WTC11 (cell line): Measurements from ENCODE around the gene SH3BP5L.

Source experiments
- ELF4 ChIP-seq: sonication (generic); formaldehyde crosslinking; IDR thresholded peaks from 2 replicates; pipeline ENCODE4 v1.8.1; 2022; ENCODE audit warnings: low read depth, mild to moderate bottlenecking, moderate library complexity, missing genetic modification reagents
- MYBL2 ChIP-seq: sonication (generic); formaldehyde crosslinking; IDR thresholded peaks from 2 replicates; pipeline ENCODE4 v1.8.1; 2023; ENCODE audit warnings: mild to moderate bottlenecking, moderate library complexity, missing genetic modification reagents
- NR2C2 ChIP-seq: sonication (generic); formaldehyde crosslinking; IDR thresholded peaks from 2 replicates; pipeline ENCODE4 v1.8.0; 2022; ENCODE audit warnings: mild to moderate bottlenecking, missing genetic modification reagents
- ZNF232 ChIP-seq: sonication (generic); formaldehyde crosslinking; IDR thresholded peaks from 2 replicates; pipeline ENCODE4 v1.8.0; 2022; ENCODE audit warnings: mild to moderate bottlenecking, missing genetic modification reagents
- ZNF671 ChIP-seq: fragments of 250-450 bp; sonication (Bioruptor Pico); IDR thresholded peaks from 2 replicates; pipeline ENCODE4 v1.8.0; 2021; ENCODE audit warnings: mild to moderate bottlenecking
- TF ChIP-seq, protein P1 (sequence below): fragments of 200-600 bp; IDR thresholded peaks from 2 replicates; pipeline ENCODE4 v1.8.0; 2022; ENCODE audit warnings: antibody characterized with exemption
- TF ChIP-seq, protein P2 (sequence below): sonication (generic); formaldehyde crosslinking; IDR thresholded peaks from 2 replicates; pipeline ENCODE4 v1.8.1; 2022; ENCODE audit warnings: low read depth, missing genetic modification reagents, borderline replicate concordance
- TF ChIP-seq, protein P3 (sequence below): sonication (generic); formaldehyde crosslinking; IDR thresholded peaks from 2 replicates; pipeline ENCODE4 v1.8.1; 2022; ENCODE audit warnings: mild to moderate bottlenecking, moderate library complexity, missing genetic modification reagents
- TF ChIP-seq, protein P4 (sequence below): sonication (generic); formaldehyde crosslinking; IDR thresholded peaks from 2 replicates; pipeline ENCODE4 v1.8.0; 2022; ENCODE audit warnings: mild to moderate bottlenecking, missing genetic modification reagents

DNA sequence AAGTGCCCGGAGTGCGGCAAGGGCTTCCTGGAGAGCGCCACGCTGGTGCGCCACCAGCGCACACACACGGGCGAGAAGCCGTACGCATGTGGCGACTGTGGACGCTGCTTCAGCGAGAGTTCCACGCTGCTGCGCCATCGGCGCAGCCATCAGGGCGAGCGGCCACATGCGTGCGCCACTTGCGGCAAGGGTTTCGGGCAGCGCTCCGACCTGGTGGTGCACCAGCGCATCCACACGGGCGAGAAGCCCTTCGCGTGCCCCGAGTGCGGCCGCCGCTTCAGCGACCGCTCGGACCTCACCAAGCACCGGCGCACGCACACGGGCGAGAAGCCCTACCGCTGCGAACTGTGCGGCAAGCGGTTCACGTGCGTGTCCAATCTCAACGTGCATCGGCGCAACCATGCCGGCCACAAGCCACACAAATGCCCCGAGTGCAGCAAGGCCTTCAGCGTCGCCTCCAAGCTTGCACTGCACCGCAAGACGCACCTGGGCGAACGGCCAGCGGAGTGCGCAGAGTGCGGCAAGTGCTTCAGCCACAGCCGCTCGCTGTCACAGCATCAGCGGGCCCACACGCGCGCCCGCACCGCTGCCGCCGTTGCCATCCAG lies 22.3 kb upstream of the SH3BP5L start:
- TF ChIP-seq ZNF671 (CRISPR knock-in tag): no peak
- TF ChIP-seq, protein P1, sequence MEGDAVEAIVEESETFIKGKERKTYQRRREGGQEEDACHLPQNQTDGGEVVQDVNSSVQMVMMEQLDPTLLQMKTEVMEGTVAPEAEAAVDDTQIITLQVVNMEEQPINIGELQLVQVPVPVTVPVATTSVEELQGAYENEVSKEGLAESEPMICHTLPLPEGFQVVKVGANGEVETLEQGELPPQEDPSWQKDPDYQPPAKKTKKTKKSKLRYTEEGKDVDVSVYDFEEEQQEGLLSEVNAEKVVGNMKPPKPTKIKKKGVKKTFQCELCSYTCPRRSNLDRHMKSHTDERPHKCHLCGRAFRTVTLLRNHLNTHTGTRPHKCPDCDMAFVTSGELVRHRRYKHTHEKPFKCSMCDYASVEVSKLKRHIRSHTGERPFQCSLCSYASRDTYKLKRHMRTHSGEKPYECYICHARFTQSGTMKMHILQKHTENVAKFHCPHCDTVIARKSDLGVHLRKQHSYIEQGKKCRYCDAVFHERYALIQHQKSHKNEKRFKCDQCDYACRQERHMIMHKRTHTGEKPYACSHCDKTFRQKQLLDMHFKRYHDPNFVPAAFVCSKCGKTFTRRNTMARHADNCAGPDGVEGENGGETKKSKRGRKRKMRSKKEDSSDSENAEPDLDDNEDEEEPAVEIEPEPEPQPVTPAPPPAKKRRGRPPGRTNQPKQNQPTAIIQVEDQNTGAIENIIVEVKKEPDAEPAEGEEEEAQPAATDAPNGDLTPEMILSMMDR: no peak
- TF ChIP-seq NR2C2: no peak
- TF ChIP-seq, protein P2, sequence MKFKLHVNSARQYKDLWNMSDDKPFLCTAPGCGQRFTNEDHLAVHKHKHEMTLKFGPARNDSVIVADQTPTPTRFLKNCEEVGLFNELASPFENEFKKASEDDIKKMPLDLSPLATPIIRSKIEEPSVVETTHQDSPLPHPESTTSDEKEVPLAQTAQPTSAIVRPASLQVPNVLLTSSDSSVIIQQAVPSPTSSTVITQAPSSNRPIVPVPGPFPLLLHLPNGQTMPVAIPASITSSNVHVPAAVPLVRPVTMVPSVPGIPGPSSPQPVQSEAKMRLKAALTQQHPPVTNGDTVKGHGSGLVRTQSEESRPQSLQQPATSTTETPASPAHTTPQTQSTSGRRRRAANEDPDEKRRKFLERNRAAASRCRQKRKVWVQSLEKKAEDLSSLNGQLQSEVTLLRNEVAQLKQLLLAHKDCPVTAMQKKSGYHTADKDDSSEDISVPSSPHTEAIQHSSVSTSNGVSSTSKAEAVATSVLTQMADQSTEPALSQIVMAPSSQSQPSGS (CRISPR knock-in tag): no peak
- TF ChIP-seq, protein P3, sequence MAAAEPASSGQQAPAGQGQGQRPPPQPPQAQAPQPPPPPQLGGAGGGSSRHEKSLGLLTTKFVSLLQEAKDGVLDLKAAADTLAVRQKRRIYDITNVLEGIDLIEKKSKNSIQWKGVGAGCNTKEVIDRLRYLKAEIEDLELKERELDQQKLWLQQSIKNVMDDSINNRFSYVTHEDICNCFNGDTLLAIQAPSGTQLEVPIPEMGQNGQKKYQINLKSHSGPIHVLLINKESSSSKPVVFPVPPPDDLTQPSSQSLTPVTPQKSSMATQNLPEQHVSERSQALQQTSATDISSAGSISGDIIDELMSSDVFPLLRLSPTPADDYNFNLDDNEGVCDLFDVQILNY: no peak
- no peak for TF ChIP-seq ELF4 (CRISPR knock-in tag)
- TF ChIP-seq ZNF232 (CRISPR knock-in tag): no peak
- TF ChIP-seq, protein P4, sequence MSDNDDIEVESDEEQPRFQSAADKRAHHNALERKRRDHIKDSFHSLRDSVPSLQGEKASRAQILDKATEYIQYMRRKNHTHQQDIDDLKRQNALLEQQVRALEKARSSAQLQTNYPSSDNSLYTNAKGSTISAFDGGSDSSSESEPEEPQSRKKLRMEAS (CRISPR knock-in tag): no peak
- no peak for TF ChIP-seq MYBL2
